OCI-LY7 (cell line): Measurements from ENCODE around the gene GRAP2. TPM values are rescaled to one million over a fixed set of nuclear protein-coding genes. Genes with fewer than 3 reads are reported as not detected.

Source experiments
- BruUV-seq: library from RNA; stranded (reverse); fragments of 400-500 nt; replicated peaks from 2 replicates; lab custom pipeline; 2021; lab: Mats Ljungman, UMichigan
- CTCF ChIA-PET: fragments of 300-600 bp; sonication (Branson Sonifier 250); formaldehyde crosslinking; loops from one replicate; lab custom pipeline; 2022; ENCODE audit warnings: antibody characterized with exemption; ENCODE audit not compliant: unreplicated experiment; lab: Charles Lee
- POLR2A ChIA-PET: fragments of 300-600 bp; sonication (Branson Sonifier 250); formaldehyde crosslinking; loops from one replicate; lab custom pipeline; 2022; ENCODE audit warnings: antibody characterized with exemption; lab: Charles Lee
- DNase-seq: peaks from one replicate; pipeline ENCODE4 v3.0.0-alpha.2; 2015; ENCODE audit warnings: low spot score
- H2AFZ ChIP-seq: fragments of 200-600 bp; sonication (generic), shearing (Covaris generic); 2 replicates; pipeline ENCODE4 v1.6.1; 2014; ENCODE audit warnings: mild to moderate bottlenecking, antibody characterized with exemption, low read length, moderate library complexity
- H3K27ac ChIP-seq: fragments of 200-600 bp; sonication (generic); 2 replicates; pipeline ENCODE4 v1.5.1; 2014; ENCODE audit warnings: mixed run types, low read depth, mild to moderate bottlenecking, moderate library complexity, low read length, inconsistent platforms; ENCODE audit not compliant: poor library complexity, severe bottlenecking
- H3K36me3 ChIP-seq: fragments of 200-600 bp; sonication (generic); 2 replicates; pipeline ENCODE4 v1.6.1; 2014; ENCODE audit warnings: mild to moderate bottlenecking, antibody characterized with exemption, low read length, moderate library complexity, mixed read lengths; ENCODE audit not compliant: insufficient read depth
- H3K4me1 ChIP-seq: fragments of 200-600 bp; sonication (generic); 2 replicates; pipeline ENCODE4 v1.5.1; 2014; ENCODE audit warnings: mild to moderate bottlenecking, low read length; ENCODE audit not compliant: insufficient read depth, poor library complexity, severe bottlenecking
- H3K4me2 ChIP-seq: fragments of 200-600 bp; sonication (generic); 2 replicates; pipeline ENCODE4 v1.6.1; 2014; ENCODE audit warnings: mild to moderate bottlenecking, low read length
- H3K4me3 ChIP-seq: fragments of 200-600 bp; sonication (generic); 2 replicates; pipeline ENCODE4 v1.5.1; 2014; ENCODE audit warnings: mild to moderate bottlenecking, low read depth, low read length; ENCODE audit not compliant: poor library complexity, severe bottlenecking
- H3K79me2 ChIP-seq: fragments of 200-600 bp; sonication (generic); 2 replicates; pipeline ENCODE4 v1.6.1; 2016; ENCODE audit warnings: low read depth, mild to moderate bottlenecking, low read length, moderate library complexity, mixed read lengths; ENCODE audit not compliant: insufficient read depth
- H3K9me2 ChIP-seq: fragments of 200-600 bp; sonication (generic); 2 replicates; pipeline ENCODE4 v1.6.1; 2016; ENCODE audit warnings: mild to moderate bottlenecking, low read length, mixed read lengths; ENCODE audit not compliant: insufficient read depth
- H3K9me3 ChIP-seq: fragments of 200-600 bp; sonication (generic); 2 replicates; pipeline ENCODE4 v1.6.1; 2014; ENCODE audit warnings: mild to moderate bottlenecking, mixed run types, low read length, mixed read lengths
- H4K20me1 ChIP-seq: fragments of 200-600 bp; sonication (generic); 2 replicates; pipeline ENCODE4 v1.6.1; 2014; ENCODE audit warnings: mild to moderate bottlenecking, antibody characterized with exemption, low read length, moderate library complexity, mixed read lengths; ENCODE audit not compliant: insufficient read depth
- CTCF ChIP-seq: fragments of 200-600 bp; sonication (generic); conservative IDR thresholded peaks from 2 replicates; pipeline ENCODE4 v1.5.1; 2014; ENCODE audit warnings: mild to moderate bottlenecking, antibody characterized with exemption, low read length, moderate library complexity, mixed read lengths
- EZH2phosphoT487 ChIP-seq: fragments of 200-600 bp; sonication (generic); IDR thresholded peaks from 2 replicates; pipeline ENCODE4 v1.6.1; 2018; ENCODE audit warnings: low read depth, borderline replicate concordance, mild to moderate bottlenecking, mixed run types, antibody characterized with exemption, low read length, moderate library complexity, mixed read lengths
- intact Hi-C: fragments of 100-400 bp; cut with micrococcal nuclease; formaldehyde crosslinking; loops from one replicate; pipeline ENCODE4 v1.10.0; 2022; ENCODE audit not compliant: unreplicated experiment
- total RNA-seq, 2 experiments: library from RNA; depleted of rRNA in 1 of 2; stranded (reverse); fragments of >200 nt in 1 of 2; shearing (Covaris generic) in 1 of 2; gene quantifications; 2 replicates each; pipeline ENCODE4 v1.2.3, GENCODE V29; 2014 to 2022

Gene GRAP2
- total RNA-seq, 2 experiments from 2014 or later: not detected

- TF ChIP-seq EZH2phosphoT487: no peak
- no peaks in the 10 kb centered on the region for H3K4me1 ChIP-seq
- H3K4me2 ChIP-seq: no peak overlapping the region
- no peak overlapping the region for H3K4me3 ChIP-seq
- no peak for DNase-seq
- no peak overlapping the region for H2AFZ ChIP-seq
- H3K79me2 ChIP-seq: no peaks in the 10 kb centered on the region
- H3K27ac ChIP-seq: no peak overlapping the region
- intact Hi-C loops: no loop called here
- CTCF ChIA-PET: no interaction called here
- POLR2A ChIA-PET: no interaction called here
- H3K36me3 ChIP-seq: no peaks in the 10 kb centered on the region
- BruUV-seq: no TSS peak
- H4K20me1 ChIP-seq: no peaks in the 10 kb centered on the region
- H3K9me3 ChIP-seq: no peaks in the 10 kb centered on the region
- H3K9me2 ChIP-seq: no peaks in the 10 kb centered on the region
Observed at GRCh38 chr22:39910876-39911613, 10.2 kb downstream of the GRAP2 start.

GRCh38 chr22:39913321-39913720 is 12.4 kb downstream of the GRAP2 start:
- intact Hi-C loops: no loop called here
- no peak for TF ChIP-seq CTCF
- TF ChIP-seq EZH2phosphoT487: no peak
- Histone ChIP-seq H3K9me2 (no peaks in the 10 kb centered on the region), H3K4me2 (no peak overlapping the region), H3K9me3 (no peaks in the 10 kb centered on the region), H3K4me1 (no peaks in the 10 kb centered on the region), H3K36me3 (no peaks in the 10 kb centered on the region), H4K20me1 (no peaks in the 10 kb centered on the region), H3K79me2 (no peaks in the 10 kb centered on the region), H2AFZ (no peak overlapping the region), H3K27ac (no peak overlapping the region), H3K4me3 (no peak overlapping the region)
- DNase-seq: no peak
- BruUV-seq: no TSS peak
- ChIA-PET CTCF (no interaction called here), POLR2A (no interaction called here)

- Histone ChIP-seq H3K9me3 (no peaks in the 10 kb centered on the region), H2AFZ (no peak overlapping the region), H3K4me2 (no peak overlapping the region), H4K20me1 (no peaks in the 10 kb centered on the region), H3K79me2 (no peaks in the 10 kb centered on the region), H3K27ac (no peak overlapping the region), H3K4me1 (no peaks in the 10 kb centered on the region), H3K36me3 (no peaks in the 10 kb centered on the region), H3K9me2 (no peaks in the 10 kb centered on the region), H3K4me3 (no peak overlapping the region)
- DNase-seq: no peak
- intact Hi-C loops: no loop called here
- CTCF ChIA-PET: no interaction called here
- BruUV-seq: no TSS peak
- POLR2A ChIA-PET: interaction anchor here (1.2 kb wide), 1 partner anchor 12 kb away, joined by 5 read pairs; no protein-coding TSS in a partner anchor
- no peak for TF ChIP-seq EZH2phosphoT487
- TF ChIP-seq CTCF: no peak
Observed at GRCh38 chr22:39913886-39914285, 13.0 kb downstream of the GRAP2 start.
